SIG-M5 treated with dmso at 0.1 percent for 504 hours (cell line): Measurements from ENCODE around the gene BAZ2A.

ENCODE experiments used
- DNase-seq: peaks from one replicate; lab custom pipeline; 2025; ENCODE audit not compliant: unreplicated experiment; lab: John Stamatoyannopoulos, UW

BAZ2A gene

GRCh38 chr12:56635806-56636674, 5.9 kb upstream of the BAZ2A start:
- DNase-seq: peak; percentile 95

- DNase-seq: peak; percentile 71
These were observed 5.0 kb upstream of the BAZ2A start for GRCh38 chr12:56634837-56635791.

GRCh38 chr12:56634242-56634836, 4.2 kb upstream of the BAZ2A start:
- DNase-seq: peak; percentile 19

GRCh38 chr12:56633468-56634241, 3.5 kb upstream of the BAZ2A start:
- DNase-seq: no peak

- DNase-seq: no peak
These were observed 2.8 kb upstream of the BAZ2A start for GRCh38 chr12:56632701-56633467.

GRCh38 chr12:56631790-56632700, 1.9 kb upstream of the BAZ2A start:
- DNase-seq: peak; percentile 59

GRCh38 chr12:56629459-56630179, 507 bp downstream of the BAZ2A start:
- DNase-seq: peak; percentile 32

- DNase-seq: peak; percentile 56
These were observed 1.3 kb downstream of the BAZ2A start for GRCh38 chr12:56628671-56629458.

GRCh38 chr12:56626701-56627100, 3.4 kb downstream of the BAZ2A start:
- no peak for DNase-seq

GRCh38 chr12:56622535-56622934, 7.6 kb downstream of the BAZ2A start:
- no peak for DNase-seq

GRCh38 chr12:56616925-56617324, 13.2 kb downstream of the BAZ2A start:
- no peak for DNase-seq

- no peak for DNase-seq
These were observed 13.9 kb downstream of the BAZ2A start for GRCh38 chr12:56616244-56616643.

GRCh38 chr12:56614627-56615026, 15.5 kb downstream of the BAZ2A start:
- no peak for DNase-seq

GRCh38 chr12:56604355-56604754, 25.8 kb downstream of the BAZ2A start:
- DNase-seq: no peak

- DNase-seq: no peak
These were observed 27.9 kb downstream of the BAZ2A start for GRCh38 chr12:56602239-56602638.

- DNase-seq: no peak
These were observed 28.6 kb downstream of the BAZ2A start for GRCh38 chr12:56601503-56601902.

- DNase-seq: no peak
These were observed 29.4 kb downstream of the BAZ2A start for GRCh38 chr12:56600753-56601152.
